Measurements from ENCODE around the gene DLD.
"Not testable (repeated sequence)": the region's sequence is repeated elsewhere in the genome, so short reads cannot be mapped to it uniquely, and the experiment has no call there.

DLD gene

GRCh38 chr7:107918948-107919347, 28.0 kb downstream of the DLD start:
- no peak for TF ChIP-seq CTCF (IDR thresholded peaks at IDR 0.05; ENCODE audit: low read depth, low read length)
- no peak for DNase-seq (ENCODE audit: extremely low read depth, low read depth)

GRCh38 chr7:107920048-107920772, 29.2 kb downstream of the DLD start:
- no peak for DNase-seq (ENCODE audit: extremely low read depth, low read depth)
- TF ChIP-seq CTCF (IDR thresholded peaks at IDR 0.05; ENCODE audit: low read depth, low read length), result no peak

- DNase-seq (ENCODE audit: extremely low read depth, low read depth), result not testable (repeated sequence)
Measured at GRCh38 chr7:107921826-107922225, 30.8 kb downstream of the DLD start.

- no peak for DNase-seq (ENCODE audit: extremely low read depth, low read depth)
- no peak for TF ChIP-seq CTCF (IDR thresholded peaks at IDR 0.05; ENCODE audit: low read depth, low read length)
Measured at GRCh38 chr7:107922886-107923285, 31.9 kb downstream of the DLD start.

GRCh38 chr7:107924841-107925504, 34.0 kb downstream of the DLD start:
- TF ChIP-seq CTCF (IDR thresholded peaks at IDR 0.05; ENCODE audit: low read depth, low read length), result no peak
- no peak for DNase-seq (ENCODE audit: extremely low read depth, low read depth)

GRCh38 chr7:107926481-107926880, 35.5 kb downstream of the DLD start:
- TF ChIP-seq CTCF (IDR thresholded peaks at IDR 0.05; ENCODE audit: low read depth, low read length), result no peak
- no peak for DNase-seq (ENCODE audit: extremely low read depth, low read depth)

- no peak for DNase-seq (ENCODE audit: extremely low read depth, low read depth)
- TF ChIP-seq CTCF (IDR thresholded peaks at IDR 0.05; ENCODE audit: low read depth, low read length), result no peak
Measured at GRCh38 chr7:107931740-107932515, 40.9 kb downstream of the DLD start.

Data from AG09319 (cell line).